ENCODE measurements around the gene WDR48.

- TF ChIP-seq POLR2A (IDR thresholded peaks at IDR 0.05; ENCODE audit: low read depth, low read length), result no peak
- TF ChIP-seq TAF1 (IDR thresholded peaks at IDR 0.05; ENCODE audit: borderline replicate concordance, low read depth, low read length), result no peak
These were observed 47.4 kb downstream of the WDR48 start for GRCh38 chr3:39099242-39099641.
